ENCODE results near the gene ZSWIM4.
"Not testable (repeated sequence)": the region's sequence is repeated elsewhere in the genome, so short reads cannot be mapped to it uniquely, and the experiment has no call there.

Gene ZSWIM4

GRCh38 chr19:13764821-13765394, 30.3 kb upstream of the ZSWIM4 start:
- no peaks in the 10 kb centered on the region for H3K9me3 Mint-ChIP-seq
- peaks cover 13 to 24% of the 10 kb centered on the region in 2 donors for H3K4me1 Mint-ChIP-seq
- H3K36me3 Mint-ChIP-seq: peaks cover 18 to 28% of the 10 kb centered on the region in 2 donors
- ATAC-seq (replicated peaks) (peak; percentile 76 to 77), DNase-seq (peak; percentile 23)
- H3K4me3 Mint-ChIP-seq: peak overlapping the region; percentile 83 to 88
- no peaks in the 10 kb centered on the region for H3K27me3 Mint-ChIP-seq
- H3K27ac Mint-ChIP-seq: peak overlapping the region; percentile 76

DNA sequence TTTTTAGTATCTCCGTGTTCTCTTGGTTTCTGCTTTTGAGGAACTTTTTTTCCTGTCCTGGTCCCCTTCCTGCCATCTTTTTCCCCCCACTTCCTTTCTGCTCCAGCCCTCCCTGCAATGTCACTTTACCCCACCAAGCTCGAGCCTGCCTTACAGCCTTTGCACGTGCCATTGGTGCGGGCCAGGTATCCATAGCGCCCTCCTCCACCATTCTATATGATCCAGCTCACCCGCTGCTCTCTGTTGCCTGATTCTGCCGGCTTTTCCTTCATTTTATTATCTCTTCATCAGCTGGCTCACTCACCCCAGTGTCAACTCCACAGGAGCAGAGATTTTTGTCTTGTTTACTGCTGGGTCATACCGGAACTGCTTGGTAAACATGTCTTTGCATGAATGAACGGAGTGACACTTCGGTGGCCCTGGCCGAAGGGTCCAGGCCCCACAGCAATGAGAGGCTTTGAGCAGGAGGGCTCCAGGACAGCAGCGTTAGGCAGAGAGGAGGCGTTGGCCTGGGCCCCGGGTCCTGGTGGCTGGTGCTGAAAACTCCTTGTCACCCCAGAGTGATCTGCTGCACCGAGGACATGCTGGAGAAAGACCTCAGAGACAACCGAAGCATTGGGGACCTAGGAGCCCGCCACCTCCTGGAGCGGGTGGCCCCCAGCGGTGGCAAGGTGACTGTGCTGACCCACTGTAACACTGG, 29.7 kb upstream of the ZSWIM4 start:
- no peaks in the 10 kb centered on the region for H3K27me3 Mint-ChIP-seq
- H3K4me3 Mint-ChIP-seq: peak overlapping the region; percentile 83 to 88
- H3K36me3 Mint-ChIP-seq: peaks cover 16 to 29% of the 10 kb centered on the region in 2 donors
- no peak for DNase-seq
- H3K4me1 Mint-ChIP-seq: peaks cover 13 to 24% of the 10 kb centered on the region in 2 donors
- peak overlapping the region; percentile 62 for H3K27ac Mint-ChIP-seq
- no peak for ATAC-seq (replicated peaks)
- no peaks in the 10 kb centered on the region for H3K9me3 Mint-ChIP-seq

- Mint-ChIP-seq H3K36me3 (peaks cover 11 to 26% of the 10 kb centered on the region in 2 donors), H3K4me1 (peaks cover 13 to 24% of the 10 kb centered on the region in 2 donors), H3K27ac (no peak overlapping the region), H3K9me3 (no peaks in the 10 kb centered on the region), H3K4me3 (no peak overlapping the region), H3K27me3 (no peaks in the 10 kb centered on the region)
- ATAC-seq (replicated peaks) (no peak), DNase-seq (no peak)
These were observed 29.2 kb upstream of the ZSWIM4 start for GRCh38 chr19:13766095-13766481.

DNA sequence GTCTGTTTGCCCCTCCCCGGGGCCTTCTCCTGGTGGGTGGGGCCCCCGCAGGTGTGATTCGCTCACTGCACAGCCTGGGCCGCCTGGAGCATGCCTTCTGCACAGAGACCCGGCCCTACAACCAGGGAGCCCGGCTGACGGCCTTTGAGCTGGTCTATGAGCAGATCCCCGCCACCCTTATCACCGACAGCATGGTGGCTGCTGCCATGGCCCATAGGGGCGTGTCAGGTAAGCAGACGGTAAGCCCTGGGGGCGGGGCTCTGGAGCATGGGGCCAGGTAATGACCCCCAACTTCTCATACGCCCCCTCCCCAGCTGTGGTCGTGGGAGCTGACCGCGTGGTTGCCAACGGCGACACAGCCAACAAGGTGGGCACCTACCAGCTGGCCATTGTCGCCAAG, 26.7 kb upstream of the ZSWIM4 start:
- no peak for ATAC-seq (replicated peaks)
- no peak for DNase-seq
- Mint-ChIP-seq H3K36me3 (peaks cover 9 to 18% of the 10 kb centered on the region in 2 donors), H3K27ac (no peak overlapping the region), H3K9me3 (no peaks in the 10 kb centered on the region), H3K27me3 (no peaks in the 10 kb centered on the region), H3K4me1 (peaks cover 11 to 14% of the 10 kb centered on the region in 2 donors), H3K4me3 (no peak overlapping the region)

DNA sequence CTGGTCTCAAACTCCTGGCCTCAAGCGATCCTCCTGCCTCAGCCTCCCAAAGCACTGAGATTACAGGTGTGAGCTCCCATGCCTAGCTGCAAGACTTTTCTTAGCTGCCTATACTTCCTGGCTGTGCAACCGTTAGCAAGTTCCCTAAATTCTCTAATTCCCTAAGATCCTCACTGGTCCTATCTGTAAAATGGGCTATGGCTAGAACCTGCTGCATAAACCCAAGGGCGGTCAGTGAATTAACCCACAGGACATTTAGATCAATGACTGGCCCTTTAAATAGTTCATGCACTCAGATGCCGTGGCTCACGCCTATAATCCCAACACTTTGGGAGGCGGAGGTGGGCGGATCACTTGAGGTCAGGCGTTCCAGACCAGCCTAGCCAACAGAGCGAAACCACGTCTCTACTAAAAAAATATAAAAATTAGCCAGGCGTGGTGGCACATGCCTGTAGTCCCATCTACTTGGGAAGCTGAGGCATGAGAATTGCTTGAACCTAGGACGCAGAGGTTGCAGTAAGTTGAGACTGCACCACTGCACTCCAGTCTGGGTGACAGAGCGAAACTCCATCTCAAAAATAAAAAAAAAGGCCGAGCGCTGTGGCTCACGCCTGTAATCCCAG, 25.1 kb upstream of the ZSWIM4 start:
- no peaks in the 10 kb centered on the region for H3K27me3 Mint-ChIP-seq
- no peaks in the 10 kb centered on the region for H3K9me3 Mint-ChIP-seq
- H3K36me3 Mint-ChIP-seq: peaks cover 14 to 24% of the 10 kb centered on the region in 2 donors
- peaks cover 13 to 20% of the 10 kb centered on the region in 2 donors for H3K4me1 Mint-ChIP-seq
- DNase-seq: no peak
- ATAC-seq (replicated peaks): no peak
- no peak overlapping the region for H3K4me3 Mint-ChIP-seq
- H3K27ac Mint-ChIP-seq: no peak overlapping the region

DNA sequence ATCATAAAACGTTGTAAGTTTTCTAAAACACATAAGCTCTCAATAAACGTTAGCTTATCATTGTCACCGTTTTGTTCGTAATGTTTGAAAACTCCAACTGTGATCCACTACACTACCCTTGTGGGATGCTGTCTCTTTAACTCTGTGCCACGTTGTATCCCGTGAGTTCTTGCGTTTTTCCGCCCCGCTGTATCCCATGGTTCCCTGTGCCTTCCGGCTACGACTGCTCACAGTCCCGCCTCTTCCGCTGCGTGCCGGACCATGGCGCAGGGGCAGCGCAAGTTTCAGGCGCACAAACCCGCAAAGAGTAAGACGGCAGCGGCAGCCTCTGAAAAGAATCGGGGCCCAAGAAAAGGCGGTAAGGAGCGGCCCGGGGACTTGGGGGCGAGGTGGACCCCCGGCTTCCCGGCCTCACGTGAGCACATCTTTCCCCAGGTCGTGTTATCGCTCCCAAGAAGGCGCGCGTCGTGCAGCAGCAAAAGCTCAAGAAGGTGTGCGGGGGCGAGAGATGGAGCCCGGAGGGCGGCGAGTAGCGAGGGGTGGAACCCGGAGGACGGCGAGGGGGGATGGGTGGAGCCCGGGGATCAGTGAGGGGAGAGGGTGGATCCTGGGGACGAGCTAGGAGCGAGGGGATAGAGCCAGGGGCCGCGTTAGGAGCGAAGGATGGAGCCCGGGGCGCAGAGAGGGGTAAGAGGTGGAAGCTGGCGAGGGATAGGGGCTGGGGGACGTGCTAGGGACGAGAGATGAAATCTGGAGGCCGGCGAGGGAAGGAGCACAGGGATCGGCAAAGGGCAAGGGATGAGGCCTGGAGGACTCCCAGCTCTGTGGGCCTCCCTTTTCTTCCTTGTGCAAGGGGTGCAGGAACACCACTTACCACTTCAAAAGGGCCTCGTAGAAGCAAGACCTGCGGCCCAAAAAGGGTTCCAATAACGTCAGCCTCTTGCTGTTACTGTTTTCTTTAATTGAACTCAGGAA, 20.7 kb upstream of the ZSWIM4 start, which contains the start of gene C19orf53:
C19orf53 (plus strand) TSS at position 240 of the 975 bp plus-strand sequence; CDS start at position 262, 22 bp downstream.
- peak; percentile 84 for DNase-seq
- Mint-ChIP-seq H3K4me1 (peaks cover 12 to 32% of the 10 kb centered on the region in 2 donors), H3K4me3 (peak within 1 kb of the TSS; percentile 96 to 100), H3K9me3 (no peaks in the 10 kb centered on the region), H3K36me3 (peaks cover 33 to 48% of the 10 kb centered on the region in 2 donors), H3K27ac (peak within 1 kb of the TSS; percentile 97), H3K27me3 (no peaks in the 10 kb centered on the region)
- peak; percentile 99 to 100 for ATAC-seq (replicated peaks)

- Mint-ChIP-seq H3K9me3 (no peaks in the 10 kb centered on the region), H3K4me1 (peaks cover 16 to 32% of the 10 kb centered on the region in 2 donors), H3K27ac (peak overlapping the region; percentile 47), H3K36me3 (peaks cover 27 to 40% of the 10 kb centered on the region in 2 donors), H3K27me3 (no peaks in the 10 kb centered on the region), H3K4me3 (no peak overlapping the region)
- DNase-seq: no peak
- no peak for ATAC-seq (replicated peaks)
These were observed 16.8 kb upstream of the ZSWIM4 start for GRCh38 chr19:13778398-13778797.

DNA sequence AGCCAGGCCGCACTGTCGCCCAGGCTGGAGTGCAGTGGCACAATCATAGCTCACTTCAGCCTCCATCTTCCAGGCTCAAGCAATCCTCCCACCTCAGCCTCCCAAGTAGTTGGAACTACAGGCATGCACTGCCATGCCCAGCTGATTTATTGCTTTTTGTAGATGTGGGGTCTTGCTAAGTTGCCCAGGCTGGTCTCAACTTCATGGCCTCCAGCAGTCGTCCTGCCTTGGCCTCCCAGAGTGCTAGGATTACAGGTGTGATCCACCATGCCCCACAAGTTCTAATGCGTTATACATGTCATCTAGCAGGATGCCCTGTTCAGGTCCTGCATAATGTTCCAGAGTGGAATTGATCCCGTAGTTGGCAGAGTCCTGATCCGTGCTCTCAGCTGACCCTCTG, 16.4 kb upstream of the ZSWIM4 start:
- no peak for DNase-seq
- H3K27me3 Mint-ChIP-seq: no peaks in the 10 kb centered on the region
- peaks cover 16 to 31% of the 10 kb centered on the region in 2 donors for H3K4me1 Mint-ChIP-seq
- H3K9me3 Mint-ChIP-seq: no peaks in the 10 kb centered on the region
- H3K27ac Mint-ChIP-seq: no peak overlapping the region
- H3K36me3 Mint-ChIP-seq: peaks cover 27 to 40% of the 10 kb centered on the region in 2 donors
- ATAC-seq (replicated peaks): no peak
- no peak overlapping the region for H3K4me3 Mint-ChIP-seq

- Mint-ChIP-seq H3K4me1 (peaks cover 14 to 24% of the 10 kb centered on the region in 2 donors), H3K36me3 (peaks cover 22 to 33% of the 10 kb centered on the region in 2 donors)
- not testable (repeated sequence) for H3K27me3 Mint-ChIP-seq; DNase-seq; H3K4me3 Mint-ChIP-seq; ATAC-seq (replicated peaks); H3K27ac Mint-ChIP-seq; H3K9me3 Mint-ChIP-seq
These were observed 15.4 kb upstream of the ZSWIM4 start for GRCh38 chr19:13779794-13780193.

DNA sequence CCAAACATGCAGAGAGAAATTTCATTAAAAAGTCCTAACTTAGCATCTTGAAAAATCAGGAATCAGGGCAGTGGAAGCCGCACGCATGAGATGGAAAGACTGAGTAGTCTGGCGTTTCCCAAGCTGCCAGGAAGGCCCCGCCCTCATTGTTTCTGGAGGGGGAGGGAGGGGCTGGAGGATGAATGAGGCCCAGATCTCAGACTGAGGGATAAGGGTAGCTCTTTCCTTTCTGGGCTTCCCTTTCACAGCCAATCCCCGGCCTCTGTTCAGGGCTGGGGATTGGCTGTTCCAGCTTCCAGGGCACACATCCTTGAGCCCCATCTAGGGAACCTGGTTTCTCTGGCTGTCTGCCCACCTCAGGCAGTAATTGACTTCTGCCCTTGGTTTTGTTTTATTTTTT, 13.7 kb upstream of the ZSWIM4 start:
- no peak for ATAC-seq (replicated peaks)
- Mint-ChIP-seq H3K27ac (no peak overlapping the region), H3K36me3 (peaks cover 15 to 24% of the 10 kb centered on the region in 2 donors), H3K27me3 (no peaks in the 10 kb centered on the region), H3K4me1 (peaks cover 13 to 15% of the 10 kb centered on the region in 2 donors), H3K9me3 (no peaks in the 10 kb centered on the region), H3K4me3 (no peak overlapping the region)
- no peak for DNase-seq

- DNase-seq: no peak
- peaks cover 13 to 19% of the 10 kb centered on the region in 2 donors for H3K36me3 Mint-ChIP-seq
- no peaks in the 10 kb centered on the region for H3K27me3 Mint-ChIP-seq
- no peak for ATAC-seq (replicated peaks)
- no peak overlapping the region for H3K4me3 Mint-ChIP-seq
- no peak overlapping the region for H3K27ac Mint-ChIP-seq
- peaks cover 11 to 15% of the 10 kb centered on the region in 2 donors for H3K4me1 Mint-ChIP-seq
- H3K9me3 Mint-ChIP-seq: no peaks in the 10 kb centered on the region
These were observed 12.7 kb upstream of the ZSWIM4 start for GRCh38 chr19:13782537-13782936.

- no peaks in the 10 kb centered on the region for H3K27me3 Mint-ChIP-seq
- H3K4me3 Mint-ChIP-seq: no peak overlapping the region
- peaks cover 15 to 25% of the 10 kb centered on the region in 2 donors for H3K4me1 Mint-ChIP-seq
- ATAC-seq (replicated peaks) (no peak), DNase-seq (no peak)
- H3K9me3 Mint-ChIP-seq: no peaks in the 10 kb centered on the region
- peaks cover 6 to 8% of the 10 kb centered on the region in 2 donors for H3K36me3 Mint-ChIP-seq
- H3K27ac Mint-ChIP-seq: no peak overlapping the region
These were observed 11.4 kb upstream of the ZSWIM4 start for GRCh38 chr19:13783565-13784500.
